T-cell (primary cell): ENCODE data around the gene UBL4A. TPM values are rescaled to one million over a fixed set of nuclear protein-coding genes. Genes with fewer than 3 reads are reported as not detected.

Experiments used
- ATAC-seq, 4 experiments: fragments of 200-7000 bp in 3 of 4; fragments of 150-1000 bp in 1 of 4; cut with Tn5 transposase; replicated peaks in 1 of 4; 1 replicate in 3 of 4; 2 replicates in 1 of 4; pipeline ENCODE4 v1.10.0; 2021; ENCODE audit warnings: moderate library complexity in 3 of 4, mild to moderate bottlenecking in 2 of 4, moderate number of reproducible peaks in 1 of 4
- CTCF ChIA-PET, 2 donors: fragments of 300-600 bp; sonication (Branson Sonifier 250); formaldehyde crosslinking; loops; one replicate each; lab custom pipeline; 2022; ENCODE audit warnings: antibody characterized with exemption in 2 of 2; lab: Charles Lee
- POLR2A ChIA-PET, 2 donors: fragments of 300-600 bp; sonication (Branson Sonifier 250); formaldehyde crosslinking; loops; one replicate each; lab custom pipeline; 2022; ENCODE audit warnings: antibody characterized with exemption in 2 of 2; lab: Charles Lee
- DNase-seq, 35 experiments: peaks; one replicate each; pipeline versions ENCODE4 v3.0.0 to v3.0.0-alpha.2; 2013 to 2023
- H3K27ac ChIP-seq: one replicate; pipeline ENCODE4 v1.5.1; 2013; ENCODE audit warnings: low read length
- H3K27me3 ChIP-seq, 2 experiments: replicated peaks in 1 of 2; 1 replicate in 1 of 2; 2 replicates in 1 of 2; pipeline versions ENCODE4 v1.6.1 to v1.7.0; 2013; ENCODE audit warnings: low read length in 1 of 2, mixed read lengths in 1 of 2; ENCODE audit not compliant: control insufficient read depth in 2 of 2, insufficient read depth in 2 of 2; ENCODE audit errors: extremely low read depth in 1 of 2
- H3K36me3 ChIP-seq, 2 donors: 1 replicate in 1 of 2; 2 replicates in 1 of 2; pipeline versions ENCODE4 v1.6.1 to v1.7.0; 2013; ENCODE audit warnings: low read length in 1 of 2; ENCODE audit not compliant: control insufficient read depth in 2 of 2, insufficient read depth in 1 of 2; ENCODE audit errors: extremely low read depth in 1 of 2
- H3K4me1 ChIP-seq, 2 experiments: 1 replicate in 1 of 2; 2 replicates in 1 of 2; pipeline versions ENCODE4 v1.6.1 to v1.7.0; 2013; ENCODE audit warnings: low read length in 2 of 2, mixed read lengths in 1 of 2; ENCODE audit not compliant: insufficient read depth in 2 of 2, control insufficient read depth in 1 of 2; ENCODE audit errors: extremely low read depth in 1 of 2
- H3K4me3 ChIP-seq, 2 donors: 1 replicate in 1 of 2; 2 replicates in 1 of 2; pipeline versions ENCODE4 v1.5.1 to v1.7.0; 2013; ENCODE audit warnings: mild to moderate bottlenecking in 2 of 2, low read length in 1 of 2, moderate library complexity in 1 of 2; ENCODE audit not compliant: control insufficient read depth in 1 of 2; ENCODE audit errors: extremely low read depth in 1 of 2
- H3K9me3 ChIP-seq: 2 replicates; pipeline ENCODE4 v1.7.0; 2013
- H3K27ac Mint-ChIP-seq, 2 donors: one replicate each; pipeline ENCODE4 v1.8.0; 2020 to 2021; ENCODE audit warnings: mild to moderate bottlenecking in 2 of 2, mixed read lengths in 2 of 2
- H3K27me3 Mint-ChIP-seq, 2 donors: one replicate each; pipeline ENCODE4 v1.8.0; 2021 to 2022; ENCODE audit warnings: mixed read lengths in 2 of 2
- H3K36me3 Mint-ChIP-seq: one replicate; pipeline ENCODE4 v1.8.0; 2021; ENCODE audit warnings: mixed read lengths
- H3K4me1 Mint-ChIP-seq, 3 donors: one replicate each; pipeline ENCODE4 v1.8.0; 2020 to 2022; ENCODE audit warnings: mixed read lengths in 3 of 3, mild to moderate bottlenecking in 1 of 3
- H3K4me3 Mint-ChIP-seq, 3 donors: one replicate each; pipeline ENCODE4 v1.8.0; 2020 to 2022; ENCODE audit warnings: mild to moderate bottlenecking in 3 of 3, mixed read lengths in 3 of 3, moderate library complexity in 3 of 3
- H3K9me3 Mint-ChIP-seq, 3 donors: one replicate each; pipeline ENCODE4 v1.8.0; 2020 to 2022; ENCODE audit warnings: mixed read lengths in 3 of 3
- WGBS: methylation state at CpG from one replicate; pipeline ENCODE4 v1.1.5; 2013; ENCODE audit warnings: missing lambda C conversion rate; ENCODE audit not compliant: insufficient coverage; 5-methylcytosine and 5-hydroxymethylcytosine counted together
- total RNA-seq, 35 experiments: library from RNA in 6 of 35; stranded (reverse) in 6 of 35; fragments of 120-200 nt in 1 of 35; gene quantifications; one replicate each; pipeline versions ENCODE4 v1.2.1 to v1.2.4 and lab custom pipeline; 2013 to 2026

UBL4A gene
- total RNA-seq, 5 donors from 2014 or later (not counting 1 experiment from before 2014, with no cell fraction given): 13.1 to 44.1 (median 39.6) TPM

DNA sequence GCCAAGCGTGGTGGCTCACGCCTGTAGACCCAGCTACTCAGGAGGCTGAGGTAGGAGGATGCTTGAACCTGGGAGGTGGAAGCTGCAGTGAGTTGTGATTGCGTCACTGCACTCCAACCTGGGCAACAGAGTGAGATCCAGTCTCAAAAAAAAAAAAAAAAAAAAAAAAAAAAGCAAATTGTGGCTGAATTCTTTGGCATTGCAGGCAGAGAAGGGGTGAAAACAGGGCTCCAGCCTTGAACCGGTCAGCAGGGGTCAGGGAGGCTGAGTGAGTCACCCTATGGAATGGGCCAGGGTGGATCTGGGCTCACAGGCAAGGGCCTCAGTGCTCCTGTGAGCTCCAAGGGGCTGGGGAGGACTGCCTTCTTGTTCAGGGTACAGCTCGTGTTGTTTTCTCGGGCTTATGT lies 42.8 kb upstream of the UBL4A start:
- H3K36me3 Mint-ChIP-seq: peaks cover 3% of the 10 kb centered on the region
- Histone ChIP-seq H3K27ac (no peak overlapping the region), H3K27me3 (no peaks in the 10 kb centered on the region), H3K36me3 (peaks cover 4 to 14% of the 10 kb centered on the region in 2 donors), H3K9me3 (no peaks in the 10 kb centered on the region), H3K4me1 (peaks cover 4 to 27% of the 10 kb centered on the region in 2 experiments), H3K4me3 (no peak overlapping the region)
- H3K4me3 Mint-ChIP-seq: no peak overlapping the region
- no peak for ATAC-seq
- WGBS: no CpG with 5 or more reads among the region's 6 CpGs
- no peak overlapping the region for H3K27ac Mint-ChIP-seq
- no peak for DNase-seq
- peaks cover 17 to 24% (median 21%) of the 10 kb centered on the region in 3 donors for H3K4me1 Mint-ChIP-seq
- ChIA-PET POLR2A (interaction anchor here in 1 of 2 donors (0.6 kb wide), 1 partner anchor 816 kb away, joined by 7 read pairs; no protein-coding TSS in a partner anchor), CTCF (interaction anchor here in 1 of 2 donors (1.0 kb wide), 1 partner anchor 10 kb away, joined by 3 read pairs; no protein-coding TSS in a partner anchor)
- no peaks in the 10 kb centered on the region for H3K9me3 Mint-ChIP-seq
- peaks cover 0 to 8% of the 10 kb centered on the region in 2 donors for H3K27me3 Mint-ChIP-seq

DNA sequence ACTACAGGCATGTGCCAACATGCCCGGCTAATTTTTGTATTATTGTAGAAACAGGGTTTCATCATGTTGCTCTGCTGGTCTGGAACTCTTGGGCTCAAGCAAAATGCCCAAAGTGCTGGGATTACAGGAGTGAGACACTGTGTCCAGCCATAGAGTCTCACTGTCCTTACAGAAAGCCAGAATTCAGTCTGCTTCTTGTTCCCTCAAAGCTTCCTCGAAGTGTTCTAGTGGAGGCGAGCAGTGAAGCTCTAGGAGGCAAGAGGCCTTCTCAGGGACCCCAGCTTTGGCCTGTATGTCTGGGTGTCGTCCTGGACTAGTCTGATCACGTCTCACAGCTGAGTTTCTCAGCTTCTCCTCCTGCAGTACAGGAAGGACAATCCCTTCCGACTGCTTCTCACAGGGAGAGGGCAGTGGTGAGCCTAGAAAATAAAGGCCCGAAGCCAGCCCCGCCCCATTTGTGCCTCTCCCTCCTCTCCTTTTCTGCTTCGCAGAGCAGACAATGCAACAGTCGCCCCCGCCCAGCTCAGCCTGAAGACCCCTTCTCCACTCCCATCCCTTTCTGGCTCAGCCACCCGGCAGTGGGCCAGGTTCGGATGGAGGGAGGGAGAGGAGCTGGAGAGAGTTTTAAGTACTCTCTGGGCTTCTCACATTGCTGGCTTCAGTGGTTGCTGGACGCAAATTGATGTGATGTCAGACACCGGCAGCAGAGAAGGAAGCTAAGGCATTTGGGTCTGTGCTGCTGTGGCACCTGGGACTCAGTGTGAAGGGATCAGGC lies 40.7 kb upstream of the UBL4A start:
- POLR2A ChIA-PET: interaction anchor here in 1 of 2 donors (0.5 to 0.7 kb wide), 2 partner anchors 8 to 96 kb away, joined by 3 to 5 read pairs; no protein-coding TSS in a partner anchor
- Histone ChIP-seq H3K4me1 (peaks cover 4 to 26% of the 10 kb centered on the region in 2 experiments), H3K36me3 (no peaks in the 10 kb centered on the region), H3K4me3 (no peak overlapping the region), H3K27ac (peak overlapping the region; percentile 18), H3K9me3 (no peaks in the 10 kb centered on the region), H3K27me3 (no peaks in the 10 kb centered on the region)
- Mint-ChIP-seq H3K27me3 (peaks cover 0 to 8% of the 10 kb centered on the region in 2 donors), H3K4me3 (peak overlapping the region in 1 of 3 donors; percentile 45), H3K36me3 (peaks cover 3% of the 10 kb centered on the region), H3K27ac (peak overlapping the region; percentile 49 to 77), H3K4me1 (peaks cover 17 to 24% (median 21%) of the 10 kb centered on the region in 3 donors), H3K9me3 (no peaks in the 10 kb centered on the region)
- DNase-seq (peak in 27 of 35 experiments; percentile 21 to 66 (median 43)), ATAC-seq (peak; percentile 79 to 89 (median 88))
- 29% methylated on average over 4 of the region's 15 CpGs for WGBS
- CTCF ChIA-PET: interaction anchor here in 1 of 2 donors (0.5 kb wide), 1 partner anchor 145 kb away, joined by 5 read pairs; no protein-coding TSS in a partner anchor

DNA sequence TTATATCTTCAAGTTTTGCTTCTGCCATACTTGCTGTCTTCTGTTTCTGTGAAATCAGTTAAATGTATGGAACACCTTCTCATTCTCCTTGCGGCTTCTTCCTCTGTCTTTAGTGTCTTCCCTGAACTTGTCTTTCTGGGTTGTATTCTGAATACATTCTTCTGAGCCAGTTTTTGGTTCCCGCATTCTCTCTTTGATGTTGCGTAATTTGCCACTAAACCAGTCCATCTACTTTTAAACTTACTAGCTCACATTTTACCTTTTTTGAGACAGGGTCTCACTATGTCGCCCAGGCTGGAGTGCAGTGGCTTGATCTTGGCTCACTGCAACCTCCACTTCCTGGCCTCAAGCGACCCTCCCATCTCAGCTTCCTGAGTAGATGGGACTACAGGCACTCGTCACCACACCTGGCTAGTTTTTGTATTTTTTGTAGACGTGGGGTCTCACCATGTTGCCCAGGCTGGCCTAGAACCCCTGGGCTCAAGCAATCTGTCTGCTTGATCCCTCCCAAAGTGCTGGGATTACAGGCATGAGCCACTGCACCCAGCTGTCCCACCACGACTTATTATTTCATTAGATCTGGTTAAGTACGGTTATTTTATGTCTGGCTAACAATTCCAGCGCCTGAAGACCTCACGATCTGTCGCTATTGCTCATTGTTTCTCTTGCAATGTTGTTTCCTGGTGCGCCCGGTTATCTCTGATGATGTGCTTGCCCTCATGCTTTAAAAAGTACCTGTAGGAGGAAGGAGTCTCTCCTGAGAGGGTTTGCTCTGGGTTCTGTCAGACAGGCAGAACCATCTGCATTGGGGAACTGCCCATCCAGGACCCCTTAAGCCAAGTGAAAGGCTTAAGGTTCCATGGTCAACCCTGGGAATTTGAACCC lies 39.4 kb upstream of the UBL4A start:
- H3K27me3 ChIP-seq: no peaks in the 10 kb centered on the region
- no peak overlapping the region for H3K27ac ChIP-seq
- CTCF ChIA-PET: interaction anchor here (0.5 to 0.6 kb wide), 2 partner anchors 9 to 19 kb away, joined by 3 to 6 read pairs; no protein-coding TSS in a partner anchor
- WGBS: 20% methylated on average over 1 of the region's 14 CpGs
- H3K4me1 ChIP-seq: peaks cover 4 to 26% of the 10 kb centered on the region in 2 experiments
- no peaks in the 10 kb centered on the region for H3K36me3 ChIP-seq
- Mint-ChIP-seq H3K36me3 (peaks cover under 1% of the 10 kb centered on the region), H3K27me3 (peaks cover 0 to 8% of the 10 kb centered on the region in 2 donors), H3K4me3 (peak overlapping the region in 2 of 3 donors; percentile 1 to 54), H3K27ac (peak overlapping the region; percentile 40 to 78), H3K9me3 (no peaks in the 10 kb centered on the region), H3K4me1 (peaks cover 17 to 24% (median 21%) of the 10 kb centered on the region in 3 donors)
- POLR2A ChIA-PET: no interaction called here
- DNase-seq (no peak), ATAC-seq (peak in 1 of 4 experiments; percentile 41)
- H3K4me3 ChIP-seq: no peak overlapping the region
- H3K9me3 ChIP-seq: no peaks in the 10 kb centered on the region

DNA sequence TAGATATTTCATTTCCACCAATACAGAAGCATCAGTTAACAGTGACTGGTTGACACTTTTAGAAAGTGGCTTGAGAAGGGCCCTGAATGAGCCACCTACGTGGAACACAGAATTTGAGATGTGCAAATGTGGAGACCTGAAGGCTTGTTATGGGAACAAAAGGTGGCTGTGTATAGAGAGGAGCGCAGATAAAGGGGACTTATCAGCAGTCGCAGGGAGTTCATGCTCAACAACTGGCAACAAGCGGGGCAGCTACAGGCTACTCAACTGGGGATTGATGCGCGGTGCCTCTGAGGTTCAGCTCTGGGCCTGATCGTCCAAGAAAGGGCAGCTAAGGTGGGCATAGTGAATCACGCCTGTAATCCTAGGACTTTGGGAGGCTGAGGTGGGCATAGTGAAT lies 33.0 kb upstream of the UBL4A start:
- POLR2A ChIA-PET: no interaction called here
- no peaks in the 10 kb centered on the region for H3K36me3 Mint-ChIP-seq

DNA sequence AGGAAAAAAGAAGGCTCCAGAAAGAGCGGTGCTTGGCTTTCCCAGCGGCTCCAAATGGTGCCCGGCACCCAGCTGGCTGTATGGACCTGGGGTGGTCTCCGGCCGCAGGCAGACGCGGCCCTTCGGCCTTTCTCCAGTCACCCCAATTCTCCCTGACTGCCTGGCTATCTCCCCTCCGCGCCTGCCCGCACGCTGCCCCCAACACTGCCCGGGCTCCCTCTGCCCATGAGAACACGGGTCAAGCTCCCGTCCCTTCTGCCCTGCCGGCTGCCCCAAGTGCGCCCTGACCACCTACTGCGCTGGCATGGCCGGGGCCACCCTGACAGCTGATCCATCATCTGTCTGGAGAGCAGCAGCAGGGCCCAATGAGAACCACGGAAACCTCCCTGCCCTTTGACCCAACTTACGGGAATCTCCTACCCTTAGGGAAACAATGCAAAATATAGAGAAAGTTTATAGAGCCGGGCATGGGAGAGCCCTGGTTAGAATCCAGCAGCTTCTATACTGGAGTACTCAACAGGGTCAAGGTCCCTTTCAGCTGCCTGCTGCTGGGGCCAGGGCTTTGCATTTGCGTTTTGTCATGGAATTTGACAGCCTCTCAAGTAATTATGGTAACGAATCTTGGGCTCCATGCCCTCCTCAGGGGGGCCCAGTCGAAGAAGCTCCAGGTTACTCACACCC lies 30.8 kb upstream of the UBL4A start:
- no peak for DNase-seq
- no peak for ATAC-seq
- peak overlapping the region in 1 of 2 donors; percentile 58 for H3K4me3 ChIP-seq

More for the DNA sequence above, 33.0 kb upstream of the UBL4A start:
- ATAC-seq (no peak), DNase-seq (no peak)
- Mint-ChIP-seq H3K9me3 (no peaks in the 10 kb centered on the region), H3K4me1 (peaks cover 10 to 13% (median 11%) of the 10 kb centered on the region in 3 donors), H3K27ac (no peak overlapping the region), H3K27me3 (peaks cover 0 to 3% of the 10 kb centered on the region in 2 donors), H3K4me3 (no peak overlapping the region)
- Histone ChIP-seq H3K9me3 (no peaks in the 10 kb centered on the region), H3K36me3 (no peaks in the 10 kb centered on the region), H3K27ac (no peak overlapping the region), H3K27me3 (no peaks in the 10 kb centered on the region), H3K4me3 (no peak overlapping the region), H3K4me1 (peaks cover 0 to 19% of the 10 kb centered on the region in 2 experiments)
- CTCF ChIA-PET: interaction anchor here in 1 of 2 donors (0.9 kb wide), 1 partner anchor 10 kb away, joined by 3 read pairs; no protein-coding TSS in a partner anchor
- WGBS: 100% methylated on average over 1 of the region's 8 CpGs

More for the DNA sequence above, 30.8 kb upstream of the UBL4A start:
- H3K36me3 Mint-ChIP-seq: peaks cover 3% of the 10 kb centered on the region
- no peak overlapping the region for H3K27ac Mint-ChIP-seq
- CTCF ChIA-PET: no interaction called here
- peaks cover 0 to 9% of the 10 kb centered on the region in 2 donors for H3K27me3 Mint-ChIP-seq
- H3K9me3 ChIP-seq: no peaks in the 10 kb centered on the region
- H3K27ac ChIP-seq: peak overlapping the region; percentile 59
- WGBS: 92% methylated on average over 9 of the region's 25 CpGs
- no peaks in the 10 kb centered on the region for H3K36me3 ChIP-seq
- peaks cover 19 to 23% (median 22%) of the 10 kb centered on the region in 3 donors for H3K4me1 Mint-ChIP-seq
- H3K4me1 ChIP-seq: peaks cover 0 to 33% of the 10 kb centered on the region in 2 experiments
- H3K9me3 Mint-ChIP-seq: no peaks in the 10 kb centered on the region
- H3K4me3 Mint-ChIP-seq: peak overlapping the region in 2 of 3 donors; percentile 13 to 82
- POLR2A ChIA-PET: no interaction called here
- no peaks in the 10 kb centered on the region for H3K27me3 ChIP-seq
